Measurements from ENCODE around the gene CHMP4A. TPM values are rescaled to one million over a fixed set of nuclear protein-coding genes. Genes with fewer than 3 reads are reported as not detected.

Gene CHMP4A
- total and polyA plus RNA-seq, 2 of the 13 experiments (the other 11 are each of a cell fraction or from before 2014, with no cell fraction given): 83.6 to 113 TPM

DNA sequence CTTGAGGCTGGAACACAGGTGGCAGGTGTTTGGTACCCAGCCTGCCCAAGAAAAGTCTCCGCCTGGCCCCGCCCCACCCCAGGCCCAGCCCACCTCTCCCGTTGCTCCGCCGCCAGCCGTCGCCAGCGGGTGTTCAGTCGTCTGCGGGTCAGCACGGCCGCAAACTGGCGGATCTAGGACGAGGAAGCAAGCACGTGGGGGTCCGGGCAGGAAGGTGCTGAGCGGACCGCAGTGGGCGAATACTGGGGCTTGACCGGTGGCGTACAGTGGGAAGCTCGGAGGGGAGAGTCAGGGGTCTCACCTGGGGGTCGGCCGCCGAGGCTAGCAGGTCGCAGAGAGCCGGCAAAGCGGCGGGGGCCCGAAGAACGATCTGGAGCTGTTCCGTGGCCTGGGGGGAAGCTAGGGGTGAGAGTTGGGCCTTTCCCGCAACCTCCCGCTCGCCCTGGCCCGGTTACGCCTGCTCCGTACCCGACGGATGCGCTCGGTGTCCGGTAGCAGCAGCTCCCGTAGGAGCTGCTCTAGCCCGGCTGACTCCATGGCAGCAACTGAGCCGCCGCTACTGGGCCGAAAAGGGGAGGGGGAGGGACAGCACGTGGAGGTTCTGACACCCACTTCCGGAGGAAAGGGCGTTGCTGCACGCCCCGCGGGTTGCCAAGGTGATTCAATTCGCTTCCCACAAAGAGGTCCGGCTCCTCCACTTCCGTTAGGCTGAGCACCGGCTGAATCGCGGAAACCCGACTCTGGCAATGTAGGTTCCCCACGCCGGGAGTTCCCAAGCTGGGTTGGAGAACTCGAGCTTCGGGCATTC, 24.8 kb downstream of the CHMP4A start, which contains the start of gene IPO4 (continued):
- TF ChIP-seq RFX1 (IDR thresholded peaks at IDR 0.05) (peak; percentile 99), HCFC1 (IDR thresholded peaks at IDR 0.05; ENCODE audit: low read depth, low read length) (peak; percentile 96), ZNF562 (CRISPR knock-in tag; IDR thresholded peaks at IDR 0.05; ENCODE audit: borderline replicate concordance) (no peak), POLR2AphosphoS5 (IDR thresholded peaks at IDR 0.05; ENCODE audit: low read depth, low read length) (peak; percentile 97), ZNF263 (CRISPR knock-in tag; IDR thresholded peaks at IDR 0.05) (peak; percentile 74), HOXA7 (CRISPR knock-in tag; IDR thresholded peaks at IDR 0.05) (no peak), ZNF274 (CRISPR knock-in tag; IDR thresholded peaks at IDR 0.05) (peak; percentile 98)
- TF ChIP-seq, protein P1, sequence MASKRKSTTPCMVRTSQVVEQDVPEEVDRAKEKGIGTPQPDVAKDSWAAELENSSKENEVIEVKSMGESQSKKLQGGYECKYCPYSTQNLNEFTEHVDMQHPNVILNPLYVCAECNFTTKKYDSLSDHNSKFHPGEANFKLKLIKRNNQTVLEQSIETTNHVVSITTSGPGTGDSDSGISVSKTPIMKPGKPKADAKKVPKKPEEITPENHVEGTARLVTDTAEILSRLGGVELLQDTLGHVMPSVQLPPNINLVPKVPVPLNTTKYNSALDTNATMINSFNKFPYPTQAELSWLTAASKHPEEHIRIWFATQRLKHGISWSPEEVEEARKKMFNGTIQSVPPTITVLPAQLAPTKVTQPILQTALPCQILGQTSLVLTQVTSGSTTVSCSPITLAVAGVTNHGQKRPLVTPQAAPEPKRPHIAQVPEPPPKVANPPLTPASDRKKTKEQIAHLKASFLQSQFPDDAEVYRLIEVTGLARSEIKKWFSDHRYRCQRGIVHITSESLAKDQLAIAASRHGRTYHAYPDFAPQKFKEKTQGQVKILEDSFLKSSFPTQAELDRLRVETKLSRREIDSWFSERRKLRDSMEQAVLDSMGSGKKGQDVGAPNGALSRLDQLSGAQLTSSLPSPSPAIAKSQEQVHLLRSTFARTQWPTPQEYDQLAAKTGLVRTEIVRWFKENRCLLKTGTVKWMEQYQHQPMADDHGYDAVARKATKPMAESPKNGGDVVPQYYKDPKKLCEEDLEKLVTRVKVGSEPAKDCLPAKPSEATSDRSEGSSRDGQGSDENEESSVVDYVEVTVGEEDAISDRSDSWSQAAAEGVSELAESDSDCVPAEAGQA (IDR thresholded peaks at IDR 0.05; ENCODE audit: low read depth): peak; percentile 96
- TF ChIP-seq, protein P1 (CRISPR knock-in tag; IDR thresholded peaks at IDR 0.05; ENCODE audit: borderline replicate concordance): 0 out of 2 replicates have a peak, but pooled peaks have one; percentile 71
- TF ChIP-seq, protein P2, sequence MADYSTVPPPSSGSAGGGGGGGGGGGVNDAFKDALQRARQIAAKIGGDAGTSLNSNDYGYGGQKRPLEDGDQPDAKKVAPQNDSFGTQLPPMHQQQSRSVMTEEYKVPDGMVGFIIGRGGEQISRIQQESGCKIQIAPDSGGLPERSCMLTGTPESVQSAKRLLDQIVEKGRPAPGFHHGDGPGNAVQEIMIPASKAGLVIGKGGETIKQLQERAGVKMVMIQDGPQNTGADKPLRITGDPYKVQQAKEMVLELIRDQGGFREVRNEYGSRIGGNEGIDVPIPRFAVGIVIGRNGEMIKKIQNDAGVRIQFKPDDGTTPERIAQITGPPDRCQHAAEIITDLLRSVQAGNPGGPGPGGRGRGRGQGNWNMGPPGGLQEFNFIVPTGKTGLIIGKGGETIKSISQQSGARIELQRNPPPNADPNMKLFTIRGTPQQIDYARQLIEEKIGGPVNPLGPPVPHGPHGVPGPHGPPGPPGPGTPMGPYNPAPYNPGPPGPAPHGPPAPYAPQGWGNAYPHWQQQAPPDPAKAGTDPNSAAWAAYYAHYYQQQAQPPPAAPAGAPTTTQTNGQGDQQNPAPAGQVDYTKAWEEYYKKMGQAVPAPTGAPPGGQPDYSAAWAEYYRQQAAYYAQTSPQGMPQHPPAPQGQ (CRISPR knock-in tag; IDR thresholded peaks at IDR 0.05; ENCODE audit: borderline replicate concordance): peak; percentile 99
- TF ChIP-seq, protein P3, sequence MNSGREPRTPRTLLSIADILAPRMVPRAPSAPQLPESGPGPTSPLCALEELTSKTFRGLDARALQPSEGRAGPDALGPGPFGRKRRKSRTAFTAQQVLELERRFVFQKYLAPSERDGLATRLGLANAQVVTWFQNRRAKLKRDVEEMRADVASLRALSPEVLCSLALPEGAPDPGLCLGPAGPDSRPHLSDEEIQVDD (CRISPR knock-in tag; IDR thresholded peaks at IDR 0.05; ENCODE audit: borderline replicate concordance): peak; percentile 98
- TF ChIP-seq, protein P4, sequence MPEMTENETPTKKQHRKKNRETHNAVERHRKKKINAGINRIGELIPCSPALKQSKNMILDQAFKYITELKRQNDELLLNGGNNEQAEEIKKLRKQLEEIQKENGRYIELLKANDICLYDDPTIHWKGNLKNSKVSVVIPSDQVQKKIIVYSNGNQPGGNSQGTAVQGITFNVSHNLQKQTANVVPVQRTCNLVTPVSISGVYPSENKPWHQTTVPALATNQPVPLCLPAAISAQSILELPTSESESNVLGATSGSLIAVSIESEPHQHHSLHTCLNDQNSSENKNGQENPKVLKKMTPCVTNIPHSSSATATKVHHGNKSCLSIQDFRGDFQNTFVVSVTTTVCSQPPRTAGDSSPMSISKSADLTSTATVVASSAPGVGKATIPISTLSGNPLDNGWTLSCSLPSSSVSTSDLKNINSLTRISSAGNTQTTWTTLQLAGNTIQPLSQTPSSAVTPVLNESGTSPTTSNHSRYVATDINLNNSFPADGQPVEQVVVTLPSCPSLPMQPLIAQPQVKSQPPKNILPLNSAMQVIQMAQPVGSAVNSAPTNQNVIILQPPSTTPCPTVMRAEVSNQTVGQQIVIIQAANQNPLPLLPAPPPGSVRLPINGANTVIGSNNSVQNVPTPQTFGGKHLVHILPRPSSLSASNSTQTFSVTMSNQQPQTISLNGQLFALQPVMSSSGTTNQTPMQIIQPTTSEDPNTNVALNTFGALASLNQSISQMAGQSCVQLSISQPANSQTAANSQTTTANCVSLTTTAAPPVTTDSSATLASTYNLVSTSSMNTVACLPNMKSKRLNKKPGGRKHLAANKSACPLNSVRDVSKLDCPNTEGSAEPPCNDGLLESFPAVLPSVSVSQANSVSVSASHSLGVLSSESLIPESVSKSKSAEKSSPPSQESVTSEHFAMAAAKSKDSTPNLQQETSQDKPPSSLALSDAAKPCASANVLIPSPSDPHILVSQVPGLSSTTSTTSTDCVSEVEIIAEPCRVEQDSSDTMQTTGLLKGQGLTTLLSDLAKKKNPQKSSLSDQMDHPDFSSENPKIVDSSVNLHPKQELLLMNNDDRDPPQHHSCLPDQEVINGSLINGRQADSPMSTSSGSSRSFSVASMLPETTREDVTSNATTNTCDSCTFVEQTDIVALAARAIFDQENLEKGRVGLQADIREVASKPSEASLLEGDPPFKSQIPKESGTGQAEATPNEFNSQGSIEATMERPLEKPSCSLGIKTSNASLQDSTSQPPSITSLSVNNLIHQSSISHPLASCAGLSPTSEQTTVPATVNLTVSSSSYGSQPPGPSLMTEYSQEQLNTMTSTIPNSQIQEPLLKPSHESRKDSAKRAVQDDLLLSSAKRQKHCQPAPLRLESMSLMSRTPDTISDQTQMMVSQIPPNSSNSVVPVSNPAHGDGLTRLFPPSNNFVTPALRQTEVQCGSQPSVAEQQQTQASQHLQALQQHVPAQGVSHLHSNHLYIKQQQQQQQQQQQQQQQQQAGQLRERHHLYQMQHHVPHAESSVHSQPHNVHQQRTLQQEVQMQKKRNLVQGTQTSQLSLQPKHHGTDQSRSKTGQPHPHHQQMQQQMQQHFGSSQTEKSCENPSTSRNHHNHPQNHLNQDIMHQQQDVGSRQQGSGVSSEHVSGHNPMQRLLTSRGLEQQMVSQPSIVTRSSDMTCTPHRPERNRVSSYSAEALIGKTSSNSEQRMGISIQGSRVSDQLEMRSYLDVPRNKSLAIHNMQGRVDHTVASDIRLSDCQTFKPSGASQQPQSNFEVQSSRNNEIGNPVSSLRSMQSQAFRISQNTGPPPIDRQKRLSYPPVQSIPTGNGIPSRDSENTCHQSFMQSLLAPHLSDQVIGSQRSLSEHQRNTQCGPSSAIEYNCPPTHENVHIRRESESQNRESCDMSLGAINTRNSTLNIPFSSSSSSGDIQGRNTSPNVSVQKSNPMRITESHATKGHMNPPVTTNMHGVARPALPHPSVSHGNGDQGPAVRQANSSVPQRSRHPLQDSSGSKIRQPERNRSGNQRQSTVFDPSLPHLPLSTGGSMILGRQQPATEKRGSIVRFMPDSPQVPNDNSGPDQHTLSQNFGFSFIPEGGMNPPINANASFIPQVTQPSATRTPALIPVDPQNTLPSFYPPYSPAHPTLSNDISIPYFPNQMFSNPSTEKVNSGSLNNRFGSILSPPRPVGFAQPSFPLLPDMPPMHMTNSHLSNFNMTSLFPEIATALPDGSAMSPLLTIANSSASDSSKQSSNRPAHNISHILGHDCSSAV (CRISPR knock-in tag; IDR thresholded peaks at IDR 0.05; ENCODE audit: borderline replicate concordance): peak; percentile 97; the same call in 1 of the 2 replicates

Data from HepG2 (cell line).